GM23248 (cell line): Measurements from ENCODE around the gene AFAP1L1.

ENCODE experiments used
- EZH2 ChIP-seq: fragments of 200-600 bp; sonication (generic); IDR thresholded peaks from 2 replicates; pipeline ENCODE4 v1.6.1; 2018; ENCODE audit warnings: antibody characterized with exemption, mild to moderate bottlenecking; ENCODE audit not compliant: insufficient read depth, poor library complexity, severe bottlenecking
- EZH2phosphoT487 ChIP-seq: fragments of 200-600 bp; sonication (generic); IDR thresholded peaks from 2 replicates; pipeline ENCODE4 v1.6.1; 2018; ENCODE audit warnings: antibody characterized with exemption, moderate library complexity, mild to moderate bottlenecking, low read depth; ENCODE audit not compliant: insufficient read depth

- no peak for TF ChIP-seq EZH2
- no peak for TF ChIP-seq EZH2phosphoT487
These were observed 47.5 kb downstream of the AFAP1L1 start for GRCh38 chr5:149319174-149319573.
